ENCODE measurements around the gene PINK1. TPM values are rescaled to one million over a fixed set of nuclear protein-coding genes. Genes with fewer than 3 reads are reported as not detected.

The PINK1 gene
- total RNA-seq, 1 experiment from 2014 or later: 17.0 TPM

- no peak overlapping the region for H3K27ac ChIP-seq (ENCODE audit: insufficient read length, low read depth, low read length)
- H3K4ac ChIP-seq (ENCODE audit: low read depth, low read length): no peak overlapping the region
- no peaks in the 10 kb centered on the region for H3K79me1 ChIP-seq (ENCODE audit: insufficient read depth, low read depth, low read length, poor library complexity, severe bottlenecking)
- H3K27me3 ChIP-seq (ENCODE audit: insufficient read depth, low read length): no peaks in the 10 kb centered on the region
- H2BK120ac ChIP-seq (ENCODE audit: low read depth, low read length, poor library complexity, severe bottlenecking): no peak overlapping the region
- no peaks in the 10 kb centered on the region for H3K4me1 Mint-ChIP-seq
- H3K23me2 ChIP-seq (ENCODE audit: insufficient read length, low read depth, low read length, poor library complexity, severe bottlenecking): no peaks in the 10 kb centered on the region
- H4K91ac ChIP-seq (ENCODE audit: insufficient read length, low read depth, low read length): no peak overlapping the region
- no peak overlapping the region for H4K5ac ChIP-seq (ENCODE audit: insufficient read length, low read depth, low read length)
- H3K4me3 Mint-ChIP-seq: no peak overlapping the region
- H3K56ac ChIP-seq (ENCODE audit: insufficient read length, low read depth, low read length): no peak overlapping the region
- peaks cover 1% of the 10 kb centered on the region; the same call in 1 of the 2 replicates for H3K27me3 Mint-ChIP-seq (ENCODE audit: low read depth)
- H2BK15ac ChIP-seq (ENCODE audit: low read depth, low read length): no peak overlapping the region
- no peaks in the 10 kb centered on the region for H3K79me2 ChIP-seq (ENCODE audit: insufficient read depth, low read length)
- no peak overlapping the region for H2BK5ac ChIP-seq (ENCODE audit: insufficient read length, low read length)
- H3K27ac Mint-ChIP-seq: peak overlapping the region in 2 of 3 experiments; percentile 34 to 56; a peak in 1 of 7 replicates
- H3K36me3 Mint-ChIP-seq (ENCODE audit: insufficient read depth in 1 of 3, low read depth in 3 of 3): peaks cover 2 to 12% (median 3%) of the 10 kb centered on the region in 3 experiments; a peak in 4 of 7 replicates
- H3K23ac ChIP-seq (ENCODE audit: insufficient read length, low read depth, low read length): no peak overlapping the region
- no peak overlapping the region for H2AFZ ChIP-seq (ENCODE audit: low read length)
- H4K20me1 ChIP-seq (ENCODE audit: control insufficient read depth, insufficient read depth, insufficient read length): no peaks in the 10 kb centered on the region
- H3K9me3 ChIP-seq (ENCODE audit: control insufficient read depth, low read depth, low read length): no peaks in the 10 kb centered on the region
- no CpG with 5 or more reads among the region's 5 CpGs for WGBS (ENCODE audit: extremely low coverage, insufficient read length, low lambda C conversion rate)
- no peak overlapping the region for H2BK20ac ChIP-seq (ENCODE audit: low read depth, low read length, poor library complexity, severe bottlenecking)
- H3K18ac ChIP-seq (ENCODE audit: insufficient read length, low read depth, low read length): no peak overlapping the region
- no peak overlapping the region for H2BK12ac ChIP-seq (ENCODE audit: insufficient read length, low read depth, low read length)
- H3T11ph ChIP-seq (ENCODE audit: low read length): no peak overlapping the region
- no peak overlapping the region for H3K9ac ChIP-seq (ENCODE audit: extremely low read depth, insufficient read length, low read length)
- TF ChIP-seq, protein P1, sequence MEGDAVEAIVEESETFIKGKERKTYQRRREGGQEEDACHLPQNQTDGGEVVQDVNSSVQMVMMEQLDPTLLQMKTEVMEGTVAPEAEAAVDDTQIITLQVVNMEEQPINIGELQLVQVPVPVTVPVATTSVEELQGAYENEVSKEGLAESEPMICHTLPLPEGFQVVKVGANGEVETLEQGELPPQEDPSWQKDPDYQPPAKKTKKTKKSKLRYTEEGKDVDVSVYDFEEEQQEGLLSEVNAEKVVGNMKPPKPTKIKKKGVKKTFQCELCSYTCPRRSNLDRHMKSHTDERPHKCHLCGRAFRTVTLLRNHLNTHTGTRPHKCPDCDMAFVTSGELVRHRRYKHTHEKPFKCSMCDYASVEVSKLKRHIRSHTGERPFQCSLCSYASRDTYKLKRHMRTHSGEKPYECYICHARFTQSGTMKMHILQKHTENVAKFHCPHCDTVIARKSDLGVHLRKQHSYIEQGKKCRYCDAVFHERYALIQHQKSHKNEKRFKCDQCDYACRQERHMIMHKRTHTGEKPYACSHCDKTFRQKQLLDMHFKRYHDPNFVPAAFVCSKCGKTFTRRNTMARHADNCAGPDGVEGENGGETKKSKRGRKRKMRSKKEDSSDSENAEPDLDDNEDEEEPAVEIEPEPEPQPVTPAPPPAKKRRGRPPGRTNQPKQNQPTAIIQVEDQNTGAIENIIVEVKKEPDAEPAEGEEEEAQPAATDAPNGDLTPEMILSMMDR (conservative IDR thresholded peaks at IDR 0.05): no peak
- H4K8ac ChIP-seq (replicated peaks; ENCODE audit: insufficient read length, low read depth, low read length): no peak overlapping the region
- no peaks in the 10 kb centered on the region for H3K4me1 ChIP-seq (ENCODE audit: insufficient read depth, low read length)
- DNase-seq: no peak
- H2AK5ac ChIP-seq (ENCODE audit: insufficient read length, low read length): no peak overlapping the region
- H3K14ac ChIP-seq (ENCODE audit: insufficient read depth, low read length): no peak overlapping the region
- peaks cover 0 to 2% of the 10 kb centered on the region in 2 experiments; a peak in 1 of 5 replicates for H3K9me3 Mint-ChIP-seq
- no peak overlapping the region for H3K4me2 ChIP-seq (ENCODE audit: insufficient read depth, insufficient read length, low read length)
Observed at GRCh38 chr1:20670936-20671335, 37.7 kb downstream of the PINK1 start.
